ACHN (cell line): ENCODE measurements around the gene PLA2G4D.

Experiments used
- DNase-seq: peaks from one replicate; pipeline ENCODE4 v3.0.0-alpha.2; 2015
- in situ Hi-C: cut with HindIII; loops from 2 replicates; pipeline ENCODE4 v1.10.0; 2017; ENCODE audit warnings: low sequenced_read_pairs, low pct_ligation_motif_present, low pct_unique_long_range_greater_than_20kb

The PLA2G4D gene

GRCh38 chr15:42130246-42130986 lies 36.1 kb upstream of the PLA2G4D start:
- DNase-seq = no peak
- in situ Hi-C loops = no loop called here

- in situ Hi-C loops = no loop called here
- DNase-seq = no peak
Measured at GRCh38 chr15:42129364-42129763, 35.0 kb upstream of the PLA2G4D start.

- no peak for DNase-seq
- in situ Hi-C loops = no loop called here
Measured at GRCh38 chr15:42128476-42128875, 34.1 kb upstream of the PLA2G4D start.

- no peak for DNase-seq
- in situ Hi-C loops = no loop called here
Measured at GRCh38 chr15:42123546-42123945, 29.2 kb upstream of the PLA2G4D start.

DNA sequence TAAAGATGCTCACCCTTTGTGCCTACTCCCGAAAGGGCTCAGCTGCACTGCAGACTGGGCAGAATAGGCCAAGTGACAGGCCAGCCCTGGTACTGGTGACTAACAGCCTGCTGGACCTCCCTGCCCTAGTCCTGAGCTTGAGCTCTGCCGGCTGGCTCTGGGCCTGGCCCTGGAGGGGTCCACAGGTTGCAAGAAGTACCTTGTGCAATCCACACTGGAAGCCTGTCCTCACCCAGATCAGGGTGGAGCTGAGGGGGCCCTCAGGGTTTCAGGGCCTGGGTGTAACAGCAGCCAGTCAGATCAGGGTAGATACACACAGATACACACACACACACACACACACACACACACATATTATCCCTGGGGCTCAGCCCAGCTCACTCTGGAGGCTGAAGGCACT lies 27.3 kb upstream of the PLA2G4D start:
- in situ Hi-C loops = no loop called here
- no peak for DNase-seq

DNA sequence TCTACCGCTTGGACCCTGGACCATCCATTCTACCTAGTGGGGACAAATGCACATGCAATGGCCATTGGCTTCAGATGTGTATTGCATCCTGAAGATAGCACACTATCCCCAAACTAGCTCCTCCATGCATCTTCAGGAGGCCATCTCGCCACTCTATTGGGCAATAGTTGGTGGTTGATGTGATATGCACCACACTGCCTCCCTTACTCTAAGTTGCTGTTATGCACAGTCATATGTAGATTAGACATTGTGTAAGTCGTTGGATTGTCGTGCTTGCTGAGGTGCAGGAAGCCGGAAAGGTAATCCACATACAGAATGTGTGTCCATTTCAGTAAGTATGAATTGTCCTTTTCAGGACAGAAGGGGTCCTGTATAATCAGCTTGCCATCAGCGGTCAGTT lies 26.7 kb upstream of the PLA2G4D start:
- DNase-seq = no peak
- in situ Hi-C loops = no loop called here

DNA sequence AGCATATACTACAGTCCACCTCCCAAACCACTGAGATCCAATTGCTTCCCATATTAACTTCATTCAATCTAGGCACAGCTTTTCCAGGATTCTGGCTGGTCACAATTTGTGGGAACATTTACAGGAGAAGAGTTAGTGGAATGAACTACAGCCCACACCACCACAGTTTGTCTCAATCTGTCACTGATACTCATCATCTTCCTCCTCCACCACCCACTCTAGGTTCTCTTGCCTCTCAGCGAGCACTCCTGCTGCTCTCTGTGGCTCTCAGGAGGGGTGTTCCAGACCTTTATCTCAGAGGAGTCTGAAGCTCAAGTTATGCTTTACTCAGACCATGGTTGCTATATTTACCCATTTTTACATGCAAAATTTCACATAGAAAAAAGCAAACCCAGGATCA lies 25.9 kb upstream of the PLA2G4D start:
- in situ Hi-C loops = no loop called here
- no peak for DNase-seq

DNA sequence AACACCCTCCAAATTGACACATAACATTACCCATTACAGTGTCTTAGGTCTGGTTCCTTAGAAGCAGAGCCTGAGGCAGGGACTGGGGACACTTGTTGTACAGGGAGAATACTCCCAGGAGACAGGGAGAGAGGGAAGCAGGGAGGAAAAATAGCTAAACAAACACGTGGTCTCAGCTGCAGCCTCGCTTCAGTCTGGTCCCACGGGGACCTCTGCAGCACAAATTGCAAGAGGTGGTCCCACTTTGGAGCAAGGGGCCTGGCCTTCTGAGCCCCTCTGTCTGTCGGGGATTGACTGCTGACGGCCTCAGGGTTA lies 25.0 kb upstream of the PLA2G4D start:
- DNase-seq = no peak
- in situ Hi-C loops = no loop called here

GRCh38 chr15:42118650-42119445 lies 24.5 kb upstream of the PLA2G4D start:
- in situ Hi-C loops = no loop called here
- DNase-seq = no peak

GRCh38 chr15:42111924-42112323 lies 17.6 kb upstream of the PLA2G4D start:
- DNase-seq = no peak
- in situ Hi-C loops = no loop called here

DNA sequence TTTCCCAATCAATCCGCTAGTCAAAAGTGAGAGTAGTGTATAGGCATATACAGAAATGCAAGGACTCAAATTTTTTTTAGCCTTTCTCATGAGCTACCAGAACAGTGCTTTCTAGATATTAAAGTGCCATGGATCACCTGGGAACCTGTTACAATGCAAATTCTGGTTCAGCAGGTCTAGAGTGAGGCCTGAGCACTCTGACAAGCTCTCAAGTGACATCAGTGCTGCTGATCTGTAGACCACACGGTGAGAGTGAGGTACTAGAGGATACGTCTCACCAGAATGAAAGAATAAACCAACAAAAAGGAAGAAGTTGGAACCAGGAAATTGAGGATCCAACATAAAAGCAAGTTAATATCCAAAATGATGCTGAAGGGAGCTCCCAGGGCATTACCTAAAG lies 16.0 kb upstream of the PLA2G4D start:
- in situ Hi-C loops = no loop called here
- DNase-seq = no peak

GRCh38 chr15:42108806-42109205 lies 14.4 kb upstream of the PLA2G4D start:
- in situ Hi-C loops = no loop called here
- no peak for DNase-seq

DNA sequence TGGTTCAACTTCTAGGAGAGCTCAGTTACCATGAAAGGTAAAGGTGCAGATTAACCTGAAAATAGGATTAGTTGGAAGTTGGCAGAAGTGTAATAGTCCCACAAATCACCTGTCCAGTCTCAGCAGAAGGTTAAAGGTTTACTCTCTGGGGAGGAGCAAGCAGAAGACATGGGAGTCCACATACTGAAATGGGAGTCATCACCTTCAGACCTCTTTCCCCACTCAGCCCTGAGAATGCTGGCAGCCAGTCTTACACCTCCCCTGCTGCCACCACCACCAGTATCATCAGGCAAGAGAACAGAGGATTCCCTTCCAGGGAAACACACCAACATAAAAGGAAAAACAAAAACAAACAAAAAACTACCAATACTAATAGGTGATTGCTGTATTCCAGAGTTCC lies 13.8 kb upstream of the PLA2G4D start:
- in situ Hi-C loops = no loop called here
- DNase-seq = no peak

GRCh38 chr15:42107473-42107872 lies 13.1 kb upstream of the PLA2G4D start:
- in situ Hi-C loops = no loop called here
- no peak for DNase-seq

- DNase-seq = no peak
- in situ Hi-C loops = no loop called here
Measured at GRCh38 chr15:42106288-42106687, 11.9 kb upstream of the PLA2G4D start.

- no peak for DNase-seq
- in situ Hi-C loops = no loop called here
Measured at GRCh38 chr15:42104095-42104891, 9.9 kb upstream of the PLA2G4D start.

GRCh38 chr15:42102646-42103235 lies 8.4 kb upstream of the PLA2G4D start:
- DNase-seq = no peak
- in situ Hi-C loops = no loop called here

- DNase-seq = no peak
- in situ Hi-C loops = no loop called here
Measured at GRCh38 chr15:42101861-42102260, 7.5 kb upstream of the PLA2G4D start.
